ENCODE measurements around the gene SOWAHA. TPM values are rescaled to one million over a fixed set of nuclear protein-coding genes. Genes with fewer than 3 reads are reported as not detected.

The SOWAHA gene
- total and polyA plus RNA-seq, 2 of the 8 experiments (the other 6 are each of a cell fraction or from before 2014, with no cell fraction given): 0.09 to 0.11 TPM

DNA sequence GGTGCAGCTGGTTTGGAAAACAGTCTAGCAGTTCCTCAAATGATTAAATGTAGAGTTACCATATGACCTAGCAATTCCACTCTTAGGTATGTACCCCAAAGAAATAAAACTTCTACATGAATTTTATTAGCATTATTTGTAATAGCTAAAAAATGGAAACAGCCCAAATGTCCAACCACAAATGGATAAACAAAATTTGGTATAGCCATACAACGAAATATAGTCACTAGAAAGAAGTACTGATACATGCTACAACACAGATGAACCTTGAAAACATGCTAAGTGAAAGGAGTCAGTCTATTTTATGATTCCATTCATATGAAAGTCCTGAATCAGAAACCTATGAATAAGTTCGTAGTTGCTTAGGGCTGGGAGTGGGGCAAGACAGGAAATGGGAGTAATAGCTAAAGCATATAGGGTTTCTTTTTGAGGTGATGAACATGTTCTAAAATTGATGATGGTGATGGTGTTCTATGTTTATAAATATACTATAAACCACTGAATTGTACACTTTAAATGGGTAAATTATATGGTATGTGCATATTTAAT, 46.9 kb downstream of the SOWAHA start:
- Histone ChIP-seq H3K79me1 (ENCODE audit: low read depth, low read length) (no peaks in the 10 kb centered on the region), H2BK120ac (replicated peaks; ENCODE audit: low read depth, low read length) (no peak overlapping the region), H4K8ac (ENCODE audit: extremely low read depth, insufficient read depth, low read length) (no peak overlapping the region), H4K20me1 (replicated peaks in 1 of 2; ENCODE audit: control insufficient read depth in 1 of 2, insufficient read depth in 2 of 2, low read length in 2 of 2) (no peaks in the 10 kb centered on the region), H3K23ac (ENCODE audit: insufficient read length) (no peak overlapping the region), H2AFZ (ENCODE audit: low read length) (no peak overlapping the region), H3K9ac (replicated peaks in 1 of 4; ENCODE audit: extremely low read depth in 1 of 4, low read depth in 3 of 4, low read length in 3 of 4) (no peak overlapping the region), H3K4me3 (ENCODE audit: extremely low read depth in 1 of 4, insufficient read depth in 2 of 4, low read depth in 3 of 4, low read length in 4 of 4) (no peak overlapping the region), H3K14ac (ENCODE audit: insufficient read length) (no peak overlapping the region), H2BK5ac (ENCODE audit: low read depth, low read length) (no peak overlapping the region), H3K36me3 (ENCODE audit: control insufficient read depth in 2 of 4, insufficient read depth in 4 of 4, low read length in 3 of 4) (no peaks in the 10 kb centered on the region), H3K27ac (ENCODE audit: low read depth, low read length) (no peak overlapping the region), H3K4ac (replicated peaks; ENCODE audit: insufficient read length, low read depth, low read length) (no peak overlapping the region), H4K91ac (replicated peaks; ENCODE audit: insufficient read length, low read length) (no peak overlapping the region), H3K79me2 (ENCODE audit: control insufficient read depth in 1 of 2, insufficient read depth in 2 of 2, low read length in 2 of 2) (no peaks in the 10 kb centered on the region), H3K4me2 (ENCODE audit: insufficient read depth in 1 of 2, low read depth in 2 of 2, low read length in 2 of 2) (no peak overlapping the region), H3K23me2 (ENCODE audit: low read depth, low read length) (no peaks in the 10 kb centered on the region), H2BK15ac (ENCODE audit: low read length) (no peak overlapping the region), H2AK5ac (ENCODE audit: low read depth, low read length) (no peak overlapping the region), H3K9me3 (ENCODE audit: insufficient read depth in 2 of 2, low read depth in 1 of 2, low read length in 1 of 2) (no peaks in the 10 kb centered on the region), H2BK20ac (ENCODE audit: low read length) (no peak overlapping the region), H4K5ac (ENCODE audit: insufficient read length, low read depth, low read length) (no peak overlapping the region), H3K56ac (replicated peaks; ENCODE audit: insufficient read length, low read depth, low read length) (no peak overlapping the region), H3K4me1 (replicated peaks in 1 of 4; ENCODE audit: control insufficient read depth in 3 of 4, insufficient read depth in 4 of 4, low read length in 3 of 4) (no peaks in the 10 kb centered on the region), H3K27me3 (replicated peaks in 1 of 4; ENCODE audit: control insufficient read depth in 3 of 4, extremely low read depth in 1 of 4, insufficient read depth in 3 of 4, low read length in 3 of 4) (no peaks in the 10 kb centered on the region), H2BK12ac (ENCODE audit: low read depth, low read length) (no peak overlapping the region), H3K18ac (ENCODE audit: extremely low read depth, low read length) (no peak overlapping the region)
- TF ChIP-seq CEBPB (IDR thresholded peaks at IDR 0.05; ENCODE audit: low read depth, low read length) (no peak), NANOG (IDR thresholded peaks at IDR 0.05; ENCODE audit: insufficient read depth, low read depth, low read length, poor library complexity, severe bottlenecking) (no peak)
- FAIRE-seq (no peak), DNase-seq (ENCODE audit: low read depth in 1 of 2, low spot score in 2 of 2) (no peak)
- 78% methylated on average over 2 of the region's 2 CpGs; no CpG with 5 or more reads in 1 of the 2 experiments for WGBS, 2 experiments (ENCODE audit: extremely low coverage in 1 of 2, insufficient coverage in 1 of 2, insufficient read length in 1 of 2, insufficient replicate concordance in 2 of 2, low coverage in 1 of 2, low lambda C conversion rate in 2 of 2, missing lambda C conversion rate in 1 of 2)
- ChIA-PET CTCF (ENCODE audit: partially characterized antibody) (interaction anchor here (2.2 to 32.2 kb wide), 3 partner anchors 11 to 30 kb away, joined by 6 to 465 read pairs (median 11); partner anchors contain the start of gene SHROOM1), POLR2A (ENCODE audit: partially characterized antibody) (interaction anchor here (0.8 to 1.4 kb wide), 2 partner anchors 29 to 90 kb away, joined by 3 read pairs; no protein-coding TSS in a partner anchor)
